Pulmonary artery endothelial cell (primary cell): ENCODE results near the gene GABBR2. TPM values are rescaled to one million over a fixed set of nuclear protein-coding genes. Genes with fewer than 3 reads are reported as not detected.

Experiments
- DNase-seq: peaks from one replicate; pipeline ENCODE4 v3.0.0-alpha.2; 2011; ENCODE audit warnings: low read depth, low spot score
- total RNA-seq: library from RNA; depleted of rRNA; stranded (reverse); fragments of >200 nt; gene quantifications from 2 replicates; pipeline ENCODE4 v1.2.3, GENCODE V29; 2014

The GABBR2 gene
- total RNA-seq, 1 donor from 2014 or later: 23.3 TPM

DNA sequence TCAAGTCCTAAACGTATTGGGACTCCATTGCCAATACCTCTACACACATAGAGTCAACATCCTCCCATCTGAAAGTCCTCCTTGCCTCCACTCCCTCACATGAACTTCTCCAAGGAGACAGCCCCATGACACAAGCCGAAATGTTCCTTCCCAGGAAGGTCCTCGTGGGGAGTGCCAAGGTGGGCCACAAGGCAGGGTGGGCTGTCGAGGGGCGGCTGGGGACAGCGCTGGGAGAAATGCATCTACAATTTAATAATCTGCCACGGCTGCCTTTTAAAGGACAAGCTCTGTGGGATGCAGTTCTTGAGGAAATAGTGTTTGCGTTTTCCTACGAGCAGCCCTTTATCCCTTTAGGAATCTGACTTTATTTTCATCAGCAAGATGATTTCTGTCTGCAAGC lies 138.7 kb downstream of the GABBR2 start:
- no peak for DNase-seq

- DNase-seq: no peak
Measured at GRCh38 chr9:98569491-98569890, 139.2 kb downstream of the GABBR2 start.

DNA sequence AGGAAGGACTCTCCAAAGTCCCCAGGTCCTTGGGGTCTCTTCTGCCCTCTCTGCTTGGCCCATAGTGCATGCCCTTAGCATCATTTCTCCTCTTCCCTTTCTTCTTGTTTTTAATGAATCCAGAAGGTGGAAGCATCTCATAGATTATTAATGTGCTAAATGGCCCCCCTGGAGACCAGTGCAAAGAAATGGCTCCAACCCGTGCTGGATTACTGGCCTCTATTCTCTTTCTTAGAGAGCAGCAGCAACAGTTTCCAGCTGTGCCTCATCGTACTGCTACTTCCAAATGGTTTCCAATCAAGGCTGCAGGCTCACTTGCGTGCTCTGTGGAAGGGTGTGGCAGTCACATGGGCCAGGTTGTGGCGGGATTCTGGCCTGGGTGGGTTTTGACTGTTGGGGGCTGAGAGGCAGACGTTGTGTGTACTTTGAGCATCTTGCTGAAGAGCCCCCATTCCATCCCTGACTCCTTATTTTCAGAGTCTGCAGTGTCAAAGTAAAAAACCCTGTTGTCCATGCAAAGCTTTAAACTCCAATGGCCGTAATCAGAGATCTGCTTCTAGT lies 139.7 kb downstream of the GABBR2 start:
- DNase-seq: no peak

DNA sequence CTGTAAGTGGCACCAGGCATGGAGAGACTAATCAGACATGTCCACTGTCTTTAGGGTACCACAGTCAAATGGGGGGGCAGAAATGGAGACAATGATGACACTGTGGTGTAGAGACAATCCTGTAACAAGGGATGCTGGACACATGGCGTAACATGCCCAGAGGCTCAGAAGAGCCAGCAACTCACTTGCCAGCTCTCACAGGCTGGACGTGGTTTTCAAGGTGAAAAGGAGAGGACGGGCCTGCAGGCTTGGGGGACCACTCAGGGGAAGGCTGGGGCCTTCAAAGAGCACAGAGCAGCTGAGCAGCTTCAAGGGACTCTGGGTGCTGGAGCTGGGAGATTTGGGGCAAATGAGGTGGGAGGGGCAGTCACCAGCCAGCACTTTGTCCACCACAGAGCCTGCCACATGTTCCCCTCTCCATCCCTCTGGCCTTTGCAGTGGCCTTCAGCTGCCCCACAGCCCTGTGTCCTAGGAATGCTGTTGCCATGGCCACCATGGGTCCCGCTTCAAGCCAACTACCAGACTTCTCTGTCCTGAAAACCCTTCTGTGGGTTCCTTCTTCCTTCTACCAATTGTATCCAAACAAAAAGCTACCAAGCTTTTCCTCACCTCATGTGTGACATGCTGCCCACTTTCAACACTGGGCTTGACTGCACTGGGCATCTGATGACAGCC lies 140.4 kb downstream of the GABBR2 start:
- no peak for DNase-seq

GRCh38 chr9:98567540-98568233 lies 141.0 kb downstream of the GABBR2 start:
- no peak for DNase-seq

GRCh38 chr9:98565152-98566135 lies 143.3 kb downstream of the GABBR2 start:
- DNase-seq: no peak

GRCh38 chr9:98564714-98565113 lies 144.0 kb downstream of the GABBR2 start:
- no peak for DNase-seq

- no peak for DNase-seq
Measured at GRCh38 chr9:98563988-98564387, 144.7 kb downstream of the GABBR2 start.

DNA sequence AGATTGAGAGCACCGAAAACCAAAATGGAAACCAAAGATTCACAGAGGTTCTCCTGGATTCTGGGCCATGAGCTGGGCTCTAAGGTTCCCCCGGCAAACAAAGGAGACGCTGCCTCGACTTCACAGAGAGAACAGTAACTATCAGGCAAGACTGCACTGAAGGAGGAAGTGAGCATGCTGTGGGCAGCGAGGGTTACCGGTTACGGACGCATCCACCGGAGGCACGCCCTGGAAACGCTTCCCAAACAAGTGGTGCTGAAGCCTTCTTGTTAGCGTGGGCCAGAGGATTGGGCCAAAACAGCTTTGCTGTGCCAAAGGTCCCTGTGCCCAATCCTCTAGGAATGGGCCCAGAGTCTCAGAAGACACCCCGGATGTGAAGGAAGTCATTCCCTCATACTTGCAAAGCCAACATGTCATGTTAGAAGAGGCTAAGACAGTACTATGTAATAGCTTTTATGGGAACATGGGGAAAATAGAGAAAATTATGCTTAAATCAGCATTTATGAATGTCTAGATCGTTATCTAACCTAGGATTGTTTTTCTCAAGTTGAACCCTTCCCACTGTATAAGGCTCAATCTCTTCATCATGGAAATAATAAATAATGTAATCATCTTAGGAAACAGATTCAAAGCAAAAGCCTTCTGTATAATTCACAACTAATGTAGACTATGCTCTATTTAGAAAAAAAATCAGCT lies 145.4 kb downstream of the GABBR2 start:
- no peak for DNase-seq

- DNase-seq: no peak
Measured at GRCh38 chr9:98559561-98559960, 149.2 kb downstream of the GABBR2 start.

- no peak for DNase-seq
Measured at GRCh38 chr9:98558575-98558974, 150.2 kb downstream of the GABBR2 start.

- DNase-seq: no peak
Measured at GRCh38 chr9:98556511-98556910, 152.2 kb downstream of the GABBR2 start.

GRCh38 chr9:98555651-98556465 lies 152.9 kb downstream of the GABBR2 start:
- DNase-seq: no peak

DNA sequence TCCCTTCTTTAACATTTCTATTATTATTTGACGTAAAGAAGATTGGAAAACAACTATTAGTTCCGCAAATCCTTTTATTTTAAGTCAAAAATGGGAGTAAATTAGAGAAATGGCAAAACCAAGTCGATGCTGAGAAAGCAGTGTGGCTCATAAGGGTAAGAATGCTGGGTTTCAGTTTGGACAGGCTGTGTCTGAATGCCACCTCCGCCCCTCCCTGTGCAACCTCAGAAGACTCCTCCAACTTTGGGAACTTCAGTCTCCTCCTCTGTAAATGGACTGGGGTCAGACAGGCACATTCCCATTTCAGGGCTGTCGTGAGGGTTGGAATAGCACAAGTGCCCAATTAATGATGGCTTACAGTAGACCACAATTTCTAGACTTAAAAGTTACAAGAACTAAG lies 154.0 kb downstream of the GABBR2 start:
- no peak for DNase-seq

DNA sequence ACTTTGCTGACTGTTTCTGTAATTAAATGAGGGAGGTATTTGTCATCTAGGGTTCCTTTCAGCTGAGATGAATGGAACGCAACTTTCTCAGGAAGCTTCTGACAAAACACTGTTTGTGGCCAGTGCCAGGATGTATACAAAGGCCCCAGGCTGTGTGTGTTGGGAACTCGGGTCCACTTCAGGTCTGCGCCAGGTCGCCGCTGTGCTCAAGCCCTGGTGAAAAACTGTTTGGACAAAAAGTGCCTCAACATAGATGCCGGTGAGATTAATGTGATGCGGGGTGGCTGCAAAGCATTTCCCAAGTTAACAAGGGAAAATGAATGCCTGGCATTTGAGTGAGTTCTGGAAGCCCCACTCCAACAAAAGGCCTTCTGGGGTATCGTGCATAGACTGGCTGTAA lies 156.4 kb downstream of the GABBR2 start:
- DNase-seq: no peak

DNA sequence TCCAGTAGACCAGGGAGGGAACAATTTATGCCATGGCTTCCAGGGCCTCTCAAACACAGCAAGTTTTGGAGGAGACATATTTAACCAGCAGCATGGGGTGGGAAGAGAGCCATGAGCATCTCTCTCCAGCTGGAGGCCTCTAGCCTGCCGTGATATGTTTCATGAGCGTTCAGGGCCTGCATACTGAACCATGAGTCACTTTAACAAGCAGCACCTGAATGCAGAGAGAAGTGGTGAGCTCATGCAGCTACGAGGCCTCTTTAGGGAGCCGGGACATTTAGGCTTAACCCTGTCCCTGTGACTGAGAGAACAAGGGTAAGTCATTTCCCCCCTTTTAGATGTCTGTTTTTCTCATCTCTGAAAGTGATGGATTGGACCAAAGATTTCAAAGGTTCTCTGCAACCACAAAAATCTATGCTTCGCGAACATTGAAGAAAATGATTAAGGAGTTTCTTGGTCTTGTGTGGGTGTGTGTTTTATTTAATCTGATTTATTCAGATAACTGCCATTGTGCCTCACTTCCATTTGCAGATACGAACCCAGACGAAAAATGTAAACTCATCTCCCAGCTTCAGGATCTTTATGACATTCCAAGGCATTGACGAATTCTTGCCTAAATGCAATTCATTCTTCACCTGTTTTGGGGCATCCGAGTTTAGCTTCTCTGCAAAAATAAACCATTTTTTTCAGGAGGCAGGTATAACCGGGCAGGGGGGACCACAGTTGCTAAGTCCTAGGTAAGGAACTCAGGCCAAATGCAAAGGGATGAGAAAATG lies 157.0 kb downstream of the GABBR2 start:
- no peak for DNase-seq

- no peak for DNase-seq
Measured at GRCh38 chr9:98550206-98550820, 158.4 kb downstream of the GABBR2 start.

- no peak for DNase-seq
Measured at GRCh38 chr9:98549401-98549800, 159.3 kb downstream of the GABBR2 start.

GRCh38 chr9:98547606-98548005 lies 161.1 kb downstream of the GABBR2 start:
- DNase-seq: no peak
